NB4 (cell line): ENCODE data around the gene TARDBP.
A peak's percentile ranks its signal among the peaks of the same experiment; 100 is the strongest.
"Not testable (repeated sequence)": the region's sequence is repeated elsewhere in the genome, so short reads cannot be mapped to it uniquely, and the experiment has no call there.

Source experiments
- DNase-seq: peaks from one replicate; pipeline ENCODE4 v3.0.0; 2010; ENCODE audit warnings: low read depth
- H3K4me3 ChIP-seq: one replicate; pipeline ENCODE4 v1.5.1; 2011; ENCODE audit warnings: mild to moderate bottlenecking, low read depth, low read length, moderate library complexity
- MYC ChIP-seq: IDR thresholded peaks from 2 replicates; pipeline ENCODE4 v1.6.1; 2011; ENCODE audit warnings: low read depth, low read length
- POLR2A ChIP-seq: IDR thresholded peaks from 2 replicates; pipeline ENCODE4 v1.6.1; 2011; ENCODE audit warnings: mild to moderate bottlenecking; ENCODE audit not compliant: insufficient read length; ENCODE audit errors: extremely low read depth
- TF ChIP-seq, protein P1 (sequence below): IDR thresholded peaks from one replicate; pipeline ENCODE4 v1.5.1; 2012; ENCODE audit warnings: low read depth, low read length
- TF ChIP-seq, protein P2 (sequence below): IDR thresholded peaks from 2 replicates; pipeline ENCODE4 v1.6.1; 2011; ENCODE audit warnings: low read depth, low read length

The TARDBP gene

DNA sequence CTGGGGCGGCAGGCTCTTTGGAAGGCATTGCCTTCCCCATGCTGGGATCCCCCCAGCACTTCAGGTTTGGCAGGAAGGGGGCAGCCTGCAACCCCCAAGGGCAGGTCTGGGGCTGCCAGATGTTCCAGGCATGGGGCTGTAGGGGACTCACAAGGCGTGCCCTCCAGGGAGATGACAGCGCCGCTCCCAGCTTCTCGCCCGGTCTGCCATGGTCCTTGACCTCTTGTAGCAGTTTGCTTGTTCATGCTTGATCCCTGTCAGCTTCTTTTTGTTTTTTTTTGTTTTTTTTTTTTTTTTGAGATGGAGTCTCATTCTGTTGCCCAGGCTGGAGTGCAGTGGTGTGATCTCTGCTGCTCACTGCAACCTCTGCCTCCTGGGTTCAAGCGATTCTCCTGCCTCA, 21.6 kb upstream of the TARDBP start:
- no peak for DNase-seq
- TF ChIP-seq, protein P1, sequence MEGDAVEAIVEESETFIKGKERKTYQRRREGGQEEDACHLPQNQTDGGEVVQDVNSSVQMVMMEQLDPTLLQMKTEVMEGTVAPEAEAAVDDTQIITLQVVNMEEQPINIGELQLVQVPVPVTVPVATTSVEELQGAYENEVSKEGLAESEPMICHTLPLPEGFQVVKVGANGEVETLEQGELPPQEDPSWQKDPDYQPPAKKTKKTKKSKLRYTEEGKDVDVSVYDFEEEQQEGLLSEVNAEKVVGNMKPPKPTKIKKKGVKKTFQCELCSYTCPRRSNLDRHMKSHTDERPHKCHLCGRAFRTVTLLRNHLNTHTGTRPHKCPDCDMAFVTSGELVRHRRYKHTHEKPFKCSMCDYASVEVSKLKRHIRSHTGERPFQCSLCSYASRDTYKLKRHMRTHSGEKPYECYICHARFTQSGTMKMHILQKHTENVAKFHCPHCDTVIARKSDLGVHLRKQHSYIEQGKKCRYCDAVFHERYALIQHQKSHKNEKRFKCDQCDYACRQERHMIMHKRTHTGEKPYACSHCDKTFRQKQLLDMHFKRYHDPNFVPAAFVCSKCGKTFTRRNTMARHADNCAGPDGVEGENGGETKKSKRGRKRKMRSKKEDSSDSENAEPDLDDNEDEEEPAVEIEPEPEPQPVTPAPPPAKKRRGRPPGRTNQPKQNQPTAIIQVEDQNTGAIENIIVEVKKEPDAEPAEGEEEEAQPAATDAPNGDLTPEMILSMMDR, result no peak
- TF ChIP-seq POLR2A (no peak), MYC (no peak)
- TF ChIP-seq, protein P2, sequence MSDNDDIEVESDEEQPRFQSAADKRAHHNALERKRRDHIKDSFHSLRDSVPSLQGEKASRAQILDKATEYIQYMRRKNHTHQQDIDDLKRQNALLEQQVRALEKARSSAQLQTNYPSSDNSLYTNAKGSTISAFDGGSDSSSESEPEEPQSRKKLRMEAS, result no peak
- no peak overlapping the region for H3K4me3 ChIP-seq

DNA sequence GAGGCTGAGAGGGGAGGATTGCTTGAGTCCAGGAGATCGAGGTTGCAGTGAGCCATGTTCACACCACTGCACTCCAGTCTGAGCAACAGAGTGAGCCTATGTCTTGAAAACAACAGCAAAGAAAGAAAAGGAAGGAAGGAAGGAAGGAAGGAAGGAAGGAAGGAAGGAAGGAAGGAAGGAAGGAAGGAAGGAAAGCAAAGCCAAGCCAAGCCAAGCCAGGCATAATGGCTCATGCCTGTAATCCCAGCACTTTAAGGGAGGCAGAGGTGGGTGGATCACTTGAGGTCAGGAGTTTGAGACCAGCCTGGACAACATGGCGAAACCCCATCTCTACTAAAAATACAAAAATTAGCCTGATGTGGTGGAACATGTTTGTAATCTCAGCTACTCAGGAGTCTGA, 20.4 kb upstream of the TARDBP start:
- H3K4me3 ChIP-seq, DNase-seq: not testable (repeated sequence)

DNA sequence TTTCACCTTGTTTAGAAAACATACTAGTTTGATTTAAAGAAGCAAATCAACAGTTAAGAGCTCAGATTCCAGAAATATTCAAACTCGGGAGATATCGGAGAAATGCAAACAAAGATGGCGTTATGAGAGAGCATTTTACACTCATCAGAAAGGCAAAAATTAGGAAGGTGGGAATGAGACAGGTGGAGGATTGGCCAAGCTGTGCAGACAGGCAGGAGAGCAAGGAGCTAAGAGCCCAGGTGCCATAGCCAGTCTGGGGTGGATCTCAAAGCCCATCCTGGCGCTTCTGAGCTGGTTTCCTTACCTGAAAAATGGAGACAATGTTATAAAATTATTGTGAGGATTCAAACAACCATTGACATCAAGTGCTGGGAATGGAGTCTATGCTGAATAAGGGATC, 19.6 kb upstream of the TARDBP start:
- no peak for DNase-seq
- TF ChIP-seq, protein P1, result no peak
- TF ChIP-seq POLR2A, result no peak
- TF ChIP-seq, protein P2, result no peak
- no peak for TF ChIP-seq MYC
- no peak overlapping the region for H3K4me3 ChIP-seq

DNA sequence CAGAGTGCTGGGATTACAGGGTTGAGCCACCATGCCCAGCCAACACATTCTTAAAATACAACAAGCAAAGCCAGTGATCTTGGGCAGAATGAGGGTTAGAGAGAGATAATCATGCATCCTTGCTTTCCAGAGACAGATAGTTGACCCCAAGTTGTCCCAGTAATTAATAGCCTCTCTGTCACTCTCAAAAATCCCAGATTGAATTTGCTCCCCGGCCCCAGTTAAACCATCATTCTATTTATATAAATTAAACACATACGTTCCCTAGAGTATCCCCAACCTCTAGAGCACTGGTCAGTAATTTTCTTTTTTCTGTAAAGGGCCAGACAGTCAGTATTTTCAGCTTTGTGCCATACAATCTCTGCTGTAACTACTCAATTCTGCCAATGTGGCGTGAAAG, 16.4 kb upstream of the TARDBP start:
- TF ChIP-seq, protein P1, result no peak
- TF ChIP-seq, protein P2, result no peak
- TF ChIP-seq POLR2A (no peak), MYC (no peak)
- H3K4me3 ChIP-seq, result no peak overlapping the region
- DNase-seq, result no peak

DNA sequence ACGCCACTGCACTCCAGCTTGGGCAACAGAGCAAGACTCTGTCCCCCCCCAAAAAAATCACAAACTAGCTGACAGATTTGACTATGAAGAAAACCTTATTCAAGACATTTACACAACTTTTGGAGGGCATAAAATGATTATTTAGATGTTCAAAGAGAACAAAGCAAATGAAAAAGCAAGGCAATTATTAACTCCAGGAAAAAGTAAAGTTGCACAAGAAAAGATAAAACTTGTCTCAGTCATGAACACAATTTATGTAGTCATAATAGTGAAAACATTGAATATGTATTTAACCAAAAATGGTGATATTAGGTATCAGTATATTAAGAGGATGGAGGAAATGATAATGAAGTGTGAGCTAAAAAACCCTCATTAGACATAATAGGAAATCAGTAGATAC, 11.9 kb upstream of the TARDBP start:
- no peak for DNase-seq
- H3K4me3 ChIP-seq, result no peak overlapping the region

DNA sequence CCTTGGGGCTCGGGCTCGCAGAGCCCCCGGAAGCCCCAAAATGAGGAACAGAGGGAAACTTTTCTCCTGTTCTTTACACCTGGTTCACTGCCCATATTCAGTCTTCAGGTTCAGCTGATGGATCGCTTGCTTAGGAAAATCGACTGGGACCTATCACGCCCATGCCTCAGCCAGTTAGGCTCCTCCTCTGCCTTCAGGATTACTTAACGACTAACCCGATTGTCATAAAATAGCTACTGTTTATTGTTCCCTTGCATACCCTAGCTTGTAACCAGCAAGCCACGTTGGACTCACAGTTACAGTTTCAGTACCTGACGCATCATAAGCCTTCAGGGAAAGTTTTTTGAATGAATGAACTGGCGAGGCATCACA, 692 bp downstream of the TARDBP start:
- no peak for TF ChIP-seq POLR2A
- no peak for DNase-seq
- H3K4me3 ChIP-seq, result peak overlapping the region; percentile 82

More for the DNA sequence above, 11.9 kb upstream of the TARDBP start:
- TF ChIP-seq, protein P1, result no peak
- TF ChIP-seq, protein P2, result no peak
- TF ChIP-seq MYC (no peak), POLR2A (no peak)

DNA sequence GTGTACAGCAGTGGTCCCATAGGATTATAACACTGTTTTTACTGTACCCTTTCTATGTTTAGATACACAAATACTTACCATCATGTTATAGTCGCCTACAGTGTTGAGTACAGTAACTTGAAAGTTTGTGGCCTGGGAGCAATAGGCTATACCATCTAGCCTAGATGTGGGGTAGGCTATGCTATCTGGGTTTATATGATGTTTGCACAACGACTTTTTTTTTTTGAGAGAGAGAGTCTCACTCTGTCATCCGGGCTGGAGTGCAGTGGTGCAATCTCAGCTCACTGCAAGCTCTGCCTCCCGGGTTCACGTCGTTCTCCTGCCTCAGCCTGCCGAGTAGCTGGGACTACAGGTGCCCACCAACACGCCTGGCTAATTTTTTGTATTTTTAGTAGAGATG, 6.9 kb downstream of the TARDBP start:
- not testable (repeated sequence) for DNase-seq

DNA sequence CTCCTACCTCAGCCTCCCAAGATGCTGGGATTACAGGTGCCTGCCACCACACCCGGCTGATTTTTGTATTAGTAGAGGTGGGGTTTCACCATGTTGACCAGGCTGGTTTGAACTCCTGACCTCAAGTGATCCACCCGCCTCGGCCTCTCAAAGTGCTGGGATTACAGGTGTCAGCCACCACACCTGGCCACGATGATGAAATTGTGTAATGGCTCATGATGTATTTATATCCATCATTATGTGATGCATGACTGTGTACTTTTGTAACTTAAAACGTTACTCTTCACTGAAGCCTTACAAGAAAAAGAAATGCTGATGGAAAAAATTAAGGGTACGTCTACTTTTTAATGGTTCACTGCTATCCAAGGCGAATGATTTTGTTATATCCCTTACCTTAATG, 7.5 kb downstream of the TARDBP start:
- no peak overlapping the region for H3K4me3 ChIP-seq
- TF ChIP-seq, protein P2, result no peak
- TF ChIP-seq, protein P1, result no peak
- no peak for TF ChIP-seq MYC
- no peak for TF ChIP-seq POLR2A
- DNase-seq, result no peak

More for the DNA sequence above, 6.9 kb downstream of the TARDBP start:
- H3K4me3 ChIP-seq, result not testable (repeated sequence)
